HepG2 (cell line): ENCODE data around the gene DPP7. TPM values are rescaled to one million over a fixed set of nuclear protein-coding genes. Genes with fewer than 3 reads are reported as not detected.

Source experiments
- ATAC-seq: fragments of 200-7000 bp; cut with Tn5 transposase; 3 replicates; pipeline ENCODE4 v1.9.1; 2020; ENCODE audit warnings: mild to moderate bottlenecking, moderate library complexity
- BruUV-seq: library from RNA; stranded (reverse); fragments of 400-500 nt; replicated peaks from 2 replicates; lab custom pipeline; 2021; lab: Mats Ljungman, UMichigan
- CTCF ChIA-PET: fragments of 300-600 bp; formaldehyde crosslinking; extraction: SDS; loops from one replicate; lab custom pipeline; 2021; ENCODE audit warnings: low total read pairs, inconsistent platforms, low intra/inter-chr PET ratio; lab: Yijun Ruan, JAX
- POLR2A ChIA-PET: fragments of 350-600 bp; sonication (Branson Sonifier 250); formaldehyde crosslinking; loops from one replicate; lab custom pipeline; 2020; ENCODE audit warnings: antibody characterized with exemption, inconsistent platforms; lab: Yijun Ruan, JAX
- DNase-seq: peaks from one replicate; pipeline ENCODE4 v3.0.0-alpha.2; 2015; ENCODE audit warnings: low spot score
- FAIRE-seq: peaks from 3 replicates; lab custom pipeline; 2011; peaks lifted over from hg19 to GRCh38; lab: Jason Lieb, UNC
- H2AFZ ChIP-seq: one replicate; pipeline ENCODE4 v1.6.1; 2011; ENCODE audit warnings: low read length, inconsistent platforms
- H3K27ac ChIP-seq: fragments of 300-600 bp; 3 replicates; pipeline ENCODE4 v1.8.0; 2011; ENCODE audit warnings: mixed run types, mild to moderate bottlenecking, mixed read lengths, low read length, inconsistent platforms; ENCODE audit not compliant: insufficient read depth; ENCODE audit errors: extremely low read length
- H3K27me3 ChIP-seq, 2 experiments: fragments of 200-600 bp in 1 of 2; 2 replicates in 1 of 2; 3 replicates in 1 of 2; pipeline versions ENCODE4 v1.6.0 to v1.8.0; 2011; ENCODE audit warnings: low read length in 2 of 2, mild to moderate bottlenecking in 2 of 2, moderate library complexity in 2 of 2, inconsistent platforms in 1 of 2; ENCODE audit not compliant: insufficient read depth in 2 of 2, control insufficient read depth in 1 of 2
- H3K36me3 ChIP-seq, 2 experiments: fragments of 200-600 bp in 1 of 2; replicated peaks in 1 of 2; 2 replicates in 1 of 2; 3 replicates in 1 of 2; pipeline versions ENCODE4 v1.5.1 to v1.8.0; 2011; ENCODE audit warnings: low read length in 2 of 2, inconsistent platforms in 1 of 2; ENCODE audit not compliant: insufficient read depth in 2 of 2, control insufficient read depth in 1 of 2
- H3K4me1 ChIP-seq: 2 replicates; pipeline ENCODE4 v1.5.1; 2012; ENCODE audit warnings: low read length, inconsistent platforms; ENCODE audit not compliant: insufficient read depth
- H3K4me2 ChIP-seq: 2 replicates; pipeline ENCODE4 v1.6.0; 2011; ENCODE audit warnings: low read depth, low read length, inconsistent platforms
- H3K4me3 ChIP-seq, 3 experiments: fragments of 200-600 bp in 1 of 3; sonication (generic), shearing (Covaris generic) in 1 of 3; replicated peaks in 1 of 3; 2 replicates each; pipeline ENCODE4 v1.5.1; 2011 to 2016; ENCODE audit warnings: low read length in 3 of 3, inconsistent platforms in 2 of 3, low read depth in 2 of 3, mild to moderate bottlenecking in 2 of 3, control low read depth in 1 of 3, mixed read lengths in 1 of 3; ENCODE audit not compliant: insufficient read depth in 1 of 3
- H3K79me2 ChIP-seq: one replicate; pipeline ENCODE4 v1.6.1; 2011; ENCODE audit warnings: low read length, inconsistent platforms; ENCODE audit not compliant: insufficient read depth
- H3K9ac ChIP-seq: 2 replicates; pipeline ENCODE4 v1.6.0; 2011; ENCODE audit warnings: mild to moderate bottlenecking, low read depth, low read length, inconsistent platforms; ENCODE audit not compliant: insufficient read depth
- H3K9me3 ChIP-seq: 2 replicates; pipeline ENCODE4 v1.5.1; 2012; ENCODE audit warnings: mild to moderate bottlenecking, low read length
- H4K20me1 ChIP-seq: 2 replicates; pipeline ENCODE4 v1.6.0; 2011; ENCODE audit warnings: inconsistent platforms, mild to moderate bottlenecking, low read length, moderate library complexity; ENCODE audit not compliant: insufficient read depth
- ARHGAP35 ChIP-seq: sonication (generic); formaldehyde crosslinking; IDR thresholded peaks from 2 replicates; pipeline ENCODE4 v1.9.0; 2022; ENCODE audit warnings: mild to moderate bottlenecking, inconsistent platforms, moderate library complexity, missing genetic modification reagents, borderline replicate concordance
- MEIS2 ChIP-seq: sonication (generic); formaldehyde crosslinking; IDR thresholded peaks from 2 replicates; pipeline ENCODE4 v1.9.0; 2021; ENCODE audit warnings: mild to moderate bottlenecking, missing genetic modification reagents
- NFE2L1 ChIP-seq: sonication (generic); formaldehyde crosslinking; IDR thresholded peaks from 2 replicates; pipeline ENCODE4 v1.4.0; 2020; ENCODE audit warnings: missing genetic modification reagents, mild to moderate bottlenecking, borderline replicate concordance
- SALL1 ChIP-seq: sonication (generic); formaldehyde crosslinking; IDR thresholded peaks from 2 replicates; pipeline ENCODE4 v1.8.0; 2022; ENCODE audit warnings: mild to moderate bottlenecking, missing genetic modification reagents
- ZNF512 ChIP-seq: sonication (generic); formaldehyde crosslinking; IDR thresholded peaks from 2 replicates; pipeline ENCODE4 v1.4.0; 2020; ENCODE audit warnings: mild to moderate bottlenecking, missing genetic modification reagents
- WGBS: methylation state at CpG from one replicate; pipeline ENCODE4 v1.1.6; 2017; ENCODE audit warnings: low lambda C conversion rate; 5-methylcytosine and 5-hydroxymethylcytosine counted together
- in situ Hi-C: cut with HindIII; loops from 2 replicates; pipeline ENCODE4 v1.10.0; 2017; ENCODE audit warnings: low pct_unique_long_range_greater_than_20kb; ENCODE audit not compliant: extremely low pct_ligation_motif_present
- intact Hi-C: fragments of 100-400 bp; cut with micrococcal nuclease; formaldehyde crosslinking; loops from one replicate; pipeline ENCODE4 v1.10.0; 2022; ENCODE audit not compliant: unreplicated experiment
- polyA plus RNA-seq, 8 experiments: library from polyadenylated mRNA; depleted of rRNA in 3 of 8; stranded (reverse) in 7 of 8; unstranded in 1 of 8; fragments of >200 nt; fragmentation: Illumina TruSeq in 4 of 8; extraction: Trizol in 4 of 8; gene quantifications; 2 replicates each; pipeline versions ENCODE4 v1.2.1 to v1.2.3, GENCODE V29; 2011 to 2016; ENCODE audit warnings: low read depth in 4 of 8, missing spikeins in 1 of 8, mixed read lengths in 1 of 8; ENCODE audit not compliant: insufficient read depth in 1 of 8
- total RNA-seq, 5 experiments: library from RNA; depleted of rRNA; stranded (reverse); fragments of >200 nt; fragmentation: Illumina TruSeq; extraction: Trizol; gene quantifications; 2 replicates each; pipeline ENCODE4 v1.2.3, GENCODE V29; 2016; ENCODE audit warnings: low read depth in 1 of 5
- TF ChIP-seq, protein P1 (sequence below): sonication (generic); formaldehyde crosslinking; IDR thresholded peaks from 2 replicates; pipeline ENCODE4 v1.4.0; 2020; ENCODE audit warnings: low read depth, mild to moderate bottlenecking, missing genetic modification reagents

The DPP7 gene
- total and polyA plus RNA-seq, 2 of the 13 experiments (the other 11 are each of a cell fraction or from before 2014, with no cell fraction given) = 1.2 to 4.5 TPM

DNA sequence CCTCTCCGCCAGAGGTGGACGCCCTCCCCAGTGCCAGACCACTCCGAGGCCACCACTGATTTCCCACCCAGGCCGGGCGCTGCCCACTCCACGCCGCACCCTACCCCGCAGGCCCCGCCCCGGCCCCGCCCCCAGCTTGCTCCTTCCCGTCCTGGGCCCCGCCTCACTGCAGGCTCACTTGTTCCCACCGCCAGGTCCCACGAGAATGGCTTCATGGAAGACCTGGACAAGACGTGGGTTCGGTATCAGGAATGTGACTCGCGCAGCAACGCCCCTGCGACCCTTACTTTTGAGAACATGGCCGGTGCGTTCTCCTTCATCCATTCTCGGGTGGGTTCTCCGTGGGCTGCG is 48.8 kb upstream of the DPP7 start:
- Histone ChIP-seq H3K27ac (no peak overlapping the region), H3K4me2 (peak overlapping the region; percentile 63; the same call in 1 of the 2 replicates), H3K36me3 (no peaks in the 10 kb centered on the region), H3K9ac (no peak overlapping the region), H3K4me3 (peak overlapping the region in 1 of 3 experiments; percentile 62; a peak in 1 of 6 replicates), H4K20me1 (no peaks in the 10 kb centered on the region), H3K27me3 (peaks cover 23 to 89% of the 10 kb centered on the region in 2 experiments; a peak in 4 of 5 replicates), H3K4me1 (no peaks in the 10 kb centered on the region), H3K9me3 (no peaks in the 10 kb centered on the region), H3K79me2 (no peaks in the 10 kb centered on the region), H2AFZ (no peak overlapping the region)
- no TSS peak for BruUV-seq
- DNase-seq (no peak), ATAC-seq (no peak), FAIRE-seq (no peak)
- POLR2A ChIA-PET = interaction anchor here (0.7 to 1.3 kb wide), 5 partner anchors 12 to 73 kb away, joined by 3 to 9 read pairs (median 5); partner anchors contain the start of genes ANAPC2, SSNA1 and TPRN
- intact Hi-C loops = no loop called here
- in situ Hi-C loops = no loop called here
- CTCF ChIA-PET = interaction anchor here (0.8 to 1.1 kb wide), 2 partner anchors 65 to 72 kb away, joined by 3 read pairs; no protein-coding TSS in a partner anchor
- 56% methylated on average over 23 of the region's 26 CpGs for WGBS
- TF ChIP-seq SALL1 = no peak
- TF ChIP-seq NFE2L1 (CRISPR knock-in tag) = no peak
- TF ChIP-seq ARHGAP35 (CRISPR knock-in tag) = no peak
- no peak for TF ChIP-seq ZNF512
- TF ChIP-seq, protein P1, sequence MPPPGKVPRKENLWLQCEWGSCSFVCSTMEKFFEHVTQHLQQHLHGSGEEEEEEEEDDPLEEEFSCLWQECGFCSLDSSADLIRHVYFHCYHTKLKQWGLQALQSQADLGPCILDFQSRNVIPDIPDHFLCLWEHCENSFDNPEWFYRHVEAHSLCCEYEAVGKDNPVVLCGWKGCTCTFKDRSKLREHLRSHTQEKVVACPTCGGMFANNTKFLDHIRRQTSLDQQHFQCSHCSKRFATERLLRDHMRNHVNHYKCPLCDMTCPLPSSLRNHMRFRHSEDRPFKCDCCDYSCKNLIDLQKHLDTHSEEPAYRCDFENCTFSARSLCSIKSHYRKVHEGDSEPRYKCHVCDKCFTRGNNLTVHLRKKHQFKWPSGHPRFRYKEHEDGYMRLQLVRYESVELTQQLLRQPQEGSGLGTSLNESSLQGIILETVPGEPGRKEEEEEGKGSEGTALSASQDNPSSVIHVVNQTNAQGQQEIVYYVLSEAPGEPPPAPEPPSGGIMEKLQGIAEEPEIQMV = no peak
- TF ChIP-seq MEIS2 (CRISPR knock-in tag) = no peak
